Suprapubic skin (tissue), 4 donors: Measurements from ENCODE around the gene SHLD1. TPM values are rescaled to one million over a fixed set of nuclear protein-coding genes. Genes with fewer than 3 reads are reported as not detected.

Experiments used
- DNase-seq, 2 donors: peaks; one replicate each; pipeline ENCODE4 v3.0.0-alpha.2; 2019; ENCODE audit warnings: low spot score in 2 of 2
- H3K27ac ChIP-seq: fragments of 200-600 bp; sonication (generic); one replicate; pipeline ENCODE4 v1.5.1; 2019
- H3K27me3 ChIP-seq: fragments of 200-600 bp; sonication (generic); one replicate; pipeline ENCODE4 v1.5.1; 2019
- H3K36me3 ChIP-seq: fragments of 200-600 bp; sonication (generic); one replicate; pipeline ENCODE4 v1.5.1; 2019
- H3K4me1 ChIP-seq: fragments of 200-600 bp; sonication (generic); one replicate; pipeline ENCODE4 v1.5.1; 2019
- H3K4me3 ChIP-seq: fragments of 200-600 bp; sonication (generic); one replicate; pipeline ENCODE4 v1.5.1; 2019; ENCODE audit warnings: mild to moderate bottlenecking
- H3K9me3 ChIP-seq: fragments of 200-600 bp; sonication (generic); one replicate; pipeline ENCODE4 v1.5.1; 2019
- CTCF ChIP-seq, 2 donors: fragments of 200-600 bp in 1 of 2; fragments of 450-650 bp in 1 of 2; sonication (generic) in 1 of 2; IDR thresholded peaks; one replicate each; pipeline ENCODE4 v1.5.1; 2016 to 2019; ENCODE audit warnings: antibody characterized with exemption in 2 of 2, mild to moderate bottlenecking in 1 of 2, moderate library complexity in 1 of 2
- EP300 ChIP-seq: sonication (generic); formaldehyde crosslinking; IDR thresholded peaks from one replicate; pipeline ENCODE4 v1.6.1; 2017; ENCODE audit warnings: antibody characterized with exemption
- POLR2A ChIP-seq, 2 donors: fragments of 450-650 bp; IDR thresholded peaks; one replicate each; pipeline ENCODE4 v1.6.1; 2017; ENCODE audit warnings: antibody characterized with exemption in 2 of 2, mild to moderate bottlenecking in 2 of 2, moderate library complexity in 2 of 2
- POLR2AphosphoS5 ChIP-seq, 3 donors: sonication (generic); formaldehyde crosslinking; IDR thresholded peaks; one replicate each; pipeline ENCODE4 v1.6.1; 2017; ENCODE audit warnings: antibody characterized with exemption in 3 of 3
- WGBS: methylation state at CpG from one replicate; pipeline ENCODE4 v1.1.5; 2018; 5-methylcytosine and 5-hydroxymethylcytosine counted together
- total RNA-seq, 4 donors: library from RNA; depleted of rRNA; stranded (reverse); fragments of >200 nt; gene quantifications; one replicate each; pipeline ENCODE4 v1.1.0, GENCODE V29; 2016

Gene SHLD1
- total RNA-seq, 4 donors from 2014 or later: 3.3 to 3.9 (median 3.7) TPM

DNA sequence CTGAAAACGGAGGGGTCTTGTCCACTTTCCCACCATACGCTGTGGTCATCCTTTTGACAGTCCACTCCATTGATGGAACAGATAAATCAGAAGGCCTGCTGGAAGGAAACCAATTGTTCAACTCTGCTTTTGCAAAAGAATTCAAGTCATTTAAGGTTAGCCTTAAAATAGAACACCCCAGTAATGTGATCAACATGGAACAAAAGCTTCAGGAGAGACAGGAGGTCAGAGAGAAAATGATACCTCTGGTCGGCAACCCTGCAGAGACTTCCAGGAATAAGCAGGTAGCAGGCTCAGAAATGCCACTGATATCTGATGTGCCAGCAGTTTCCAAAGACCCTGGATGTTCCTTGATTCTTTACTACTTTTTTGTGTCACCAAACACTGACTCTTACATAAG lies 39.6 kb upstream of the SHLD1 start:
- Histone ChIP-seq H3K27me3 (no peaks in the 10 kb centered on the region), H3K9me3 (no peaks in the 10 kb centered on the region), H3K27ac (no peak overlapping the region), H3K4me3 (no peak overlapping the region), H3K4me1 (peaks cover 7% of the 10 kb centered on the region), H3K36me3 (no peaks in the 10 kb centered on the region)
- 76% methylated on average over 3 of the region's 3 CpGs for WGBS
- TF ChIP-seq EP300 (no peak), POLR2A (IDR thresholded peaks at IDR 0.05) (no peak), CTCF (IDR thresholded peaks at IDR 0.05) (no peak), POLR2AphosphoS5 (IDR thresholded peaks at IDR 0.05) (no peak)
- no peak for DNase-seq

DNA sequence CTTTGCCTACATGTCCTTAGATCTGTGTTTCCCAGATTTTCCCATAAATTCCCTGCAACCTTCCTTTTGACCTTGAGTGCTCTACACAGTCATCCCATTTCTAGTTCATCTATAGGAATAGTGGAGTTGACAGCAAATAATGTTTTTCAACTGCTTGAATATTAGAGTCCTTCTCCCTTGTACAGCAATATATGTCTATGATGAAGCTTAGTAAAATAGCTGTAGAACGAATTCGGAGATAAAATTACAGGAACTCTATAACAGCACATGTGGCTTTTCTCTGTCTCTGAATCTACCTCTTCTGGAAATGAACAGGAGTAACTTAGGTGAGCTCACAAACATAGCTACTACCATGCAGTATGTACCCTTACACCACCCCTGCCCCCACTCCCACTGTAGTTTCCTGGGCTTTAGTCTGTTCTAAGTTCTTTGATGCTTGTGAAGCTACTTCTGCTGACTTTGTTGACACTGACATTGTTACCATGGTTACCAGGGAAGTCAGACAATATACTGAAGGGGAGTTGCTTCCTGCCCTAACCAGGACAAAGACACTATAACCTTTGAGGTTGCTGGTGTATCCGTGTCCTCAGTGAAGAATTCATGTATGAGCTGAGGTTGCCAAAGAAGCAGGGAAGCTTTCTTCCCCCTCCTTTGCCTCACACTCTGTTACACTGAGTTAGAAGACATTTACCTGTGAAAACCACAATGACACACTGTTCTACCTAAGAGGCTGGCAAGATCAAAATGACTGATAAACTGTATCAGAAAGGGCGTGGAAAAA lies 35.8 kb upstream of the SHLD1 start:
- Histone ChIP-seq H3K27me3 (no peaks in the 10 kb centered on the region), H3K9me3 (no peaks in the 10 kb centered on the region), H3K27ac (no peak overlapping the region), H3K4me1 (peaks cover 7% of the 10 kb centered on the region), H3K4me3 (no peak overlapping the region), H3K36me3 (no peaks in the 10 kb centered on the region)
- TF ChIP-seq POLR2A (IDR thresholded peaks at IDR 0.05): no peak
- TF ChIP-seq EP300: no peak
- WGBS: 49% methylated on average over 4 of the region's 4 CpGs
- DNase-seq: no peak

GRCh38 chr20:5715071-5715841 lies 34.9 kb upstream of the SHLD1 start:
- TF ChIP-seq CTCF (IDR thresholded peaks at IDR 0.05) (no peak), POLR2AphosphoS5 (IDR thresholded peaks at IDR 0.05) (no peak), POLR2A (IDR thresholded peaks at IDR 0.05) (no peak), EP300 (no peak)
- no peak for DNase-seq
- Histone ChIP-seq H3K27me3 (no peaks in the 10 kb centered on the region), H3K9me3 (no peaks in the 10 kb centered on the region), H3K4me1 (peaks cover 7% of the 10 kb centered on the region), H3K27ac (no peak overlapping the region), H3K4me3 (no peak overlapping the region), H3K36me3 (no peaks in the 10 kb centered on the region)
- 87% methylated on average over 5 of the region's 5 CpGs for WGBS

GRCh38 chr20:5716953-5717352 lies 33.2 kb upstream of the SHLD1 start:
- Histone ChIP-seq H3K27me3 (no peaks in the 10 kb centered on the region), H3K4me3 (no peak overlapping the region), H3K27ac (no peak overlapping the region), H3K36me3 (no peaks in the 10 kb centered on the region), H3K4me1 (peaks cover 7% of the 10 kb centered on the region), H3K9me3 (no peaks in the 10 kb centered on the region)
- WGBS: 96% methylated on average over 4 of the region's 4 CpGs
- no peak for DNase-seq
- TF ChIP-seq POLR2A (IDR thresholded peaks at IDR 0.05): no peak
- no peak for TF ChIP-seq POLR2AphosphoS5 (IDR thresholded peaks at IDR 0.05)
- no peak for TF ChIP-seq EP300
- TF ChIP-seq CTCF (IDR thresholded peaks at IDR 0.05): no peak

- no peak for DNase-seq
- Histone ChIP-seq H3K9me3 (no peaks in the 10 kb centered on the region), H3K4me3 (no peak overlapping the region), H3K4me1 (peaks cover 7% of the 10 kb centered on the region), H3K36me3 (no peaks in the 10 kb centered on the region), H3K27me3 (no peaks in the 10 kb centered on the region), H3K27ac (no peak overlapping the region)
- TF ChIP-seq POLR2AphosphoS5 (IDR thresholded peaks at IDR 0.05) (no peak), CTCF (IDR thresholded peaks at IDR 0.05) (no peak), EP300 (no peak), POLR2A (IDR thresholded peaks at IDR 0.05) (no peak)
- whole genome bisulfite sequencing: no CpG with 5 or more reads among the region's 1 CpG
Measured at GRCh38 chr20:5718896-5719595, 31.2 kb upstream of the SHLD1 start.
